Stimulated activated naive B cell treated with anti-CD40 and anti-IgM and Interleukin-4, amounts not matched to agents 10 μg/mL and 1 μg/mL and 100 μg/mL, for 72 hours (primary cell): Measurements from ENCODE around the gene SUN1.
A peak's percentile ranks its signal among the peaks of the same experiment; 100 is the strongest.

ENCODE experiments used
- ATAC-seq, 2 donors: fragments of 150-1000 bp; cut with Tn5 transposase; replicated peaks; 2 replicates each; pipeline ENCODE4 v1.10.0; 2021; ENCODE audit warnings: moderate library complexity in 1 of 2
- DNase-seq: peaks from one replicate; pipeline ENCODE4 v3.0.0; 2021
- H3K27ac Mint-ChIP-seq: one replicate; pipeline ENCODE4 v1.8.0; 2022; ENCODE audit warnings: mild to moderate bottlenecking, mixed read lengths
- H3K27me3 Mint-ChIP-seq, 2 donors: one replicate each; pipeline ENCODE4 v1.8.0; 2022; ENCODE audit warnings: mixed read lengths in 2 of 2
- H3K36me3 Mint-ChIP-seq, 2 donors: one replicate each; pipeline ENCODE4 v1.8.0; 2022; ENCODE audit warnings: mixed read lengths in 2 of 2, mild to moderate bottlenecking in 1 of 2
- H3K4me1 Mint-ChIP-seq, 2 donors: one replicate each; pipeline ENCODE4 v1.8.0; 2022; ENCODE audit warnings: mixed read lengths in 2 of 2, mild to moderate bottlenecking in 1 of 2
- H3K4me3 Mint-ChIP-seq, 2 donors: one replicate each; pipeline ENCODE4 v1.8.0; 2022; ENCODE audit warnings: mild to moderate bottlenecking in 2 of 2, mixed read lengths in 2 of 2, moderate library complexity in 1 of 2
- H3K9me3 Mint-ChIP-seq, 2 donors: one replicate each; pipeline ENCODE4 v1.8.0; 2022; ENCODE audit warnings: mixed read lengths in 2 of 2, mild to moderate bottlenecking in 1 of 2

The SUN1 gene

GRCh38 chr7:888081-889024 is 56.1 kb downstream of the SUN1 start:
- Mint-ChIP-seq H3K4me1 (peaks cover 12 to 22% of the 10 kb centered on the region in 2 donors), H3K27me3 (no peaks in the 10 kb centered on the region), H3K27ac (peak overlapping the region; percentile 70), H3K9me3 (peaks cover 0 to 5% of the 10 kb centered on the region in 2 donors), H3K36me3 (peaks cover 36 to 52% of the 10 kb centered on the region in 2 donors), H3K4me3 (no peak overlapping the region)
- DNase-seq, result no peak
- no peak for ATAC-seq

GRCh38 chr7:889025-889390 is 56.7 kb downstream of the SUN1 start:
- Mint-ChIP-seq H3K4me1 (peaks cover 12 to 22% of the 10 kb centered on the region in 2 donors), H3K36me3 (peaks cover 40 to 59% of the 10 kb centered on the region in 2 donors), H3K27ac (peak overlapping the region; percentile 70), H3K9me3 (peaks cover 0 to 5% of the 10 kb centered on the region in 2 donors), H3K4me3 (no peak overlapping the region), H3K27me3 (no peaks in the 10 kb centered on the region)
- no peak for ATAC-seq
- no peak for DNase-seq

GRCh38 chr7:889391-889790 is 57.1 kb downstream of the SUN1 start:
- peaks cover 44 to 62% of the 10 kb centered on the region in 2 donors for H3K36me3 Mint-ChIP-seq
- ATAC-seq (no peak), DNase-seq (no peak)
- peaks cover 12 to 21% of the 10 kb centered on the region in 2 donors for H3K4me1 Mint-ChIP-seq
- H3K27ac Mint-ChIP-seq, result peak overlapping the region; percentile 65
- H3K27me3 Mint-ChIP-seq, result no peaks in the 10 kb centered on the region
- H3K4me3 Mint-ChIP-seq, result no peak overlapping the region
- peaks cover 0 to 5% of the 10 kb centered on the region in 2 donors for H3K9me3 Mint-ChIP-seq

- DNase-seq, result no peak
- Mint-ChIP-seq H3K36me3 (peaks cover 54 to 72% of the 10 kb centered on the region in 2 donors), H3K4me1 (peaks cover 9% of the 10 kb centered on the region in 2 donors), H3K27me3 (no peaks in the 10 kb centered on the region), H3K9me3 (peaks cover 0 to 5% of the 10 kb centered on the region in 2 donors), H3K4me3 (no peak overlapping the region), H3K27ac (peak overlapping the region; percentile 37)
- no peak for ATAC-seq
Measured at GRCh38 chr7:890868-891267, 58.6 kb downstream of the SUN1 start.

GRCh38 chr7:891291-891690 is 59.0 kb downstream of the SUN1 start:
- Mint-ChIP-seq H3K4me3 (peak overlapping the region in 1 of 2 donors; percentile 22), H3K9me3 (peaks cover 0 to 5% of the 10 kb centered on the region in 2 donors), H3K36me3 (peaks cover 58 to 74% of the 10 kb centered on the region in 2 donors), H3K4me1 (peaks cover 7 to 9% of the 10 kb centered on the region in 2 donors), H3K27me3 (no peaks in the 10 kb centered on the region), H3K27ac (no peak overlapping the region)
- DNase-seq, result no peak
- ATAC-seq, result no peak

GRCh38 chr7:891805-892204 is 59.5 kb downstream of the SUN1 start:
- peaks cover 0 to 5% of the 10 kb centered on the region in 2 donors for H3K9me3 Mint-ChIP-seq
- H3K4me1 Mint-ChIP-seq, result peaks cover 5 to 8% of the 10 kb centered on the region in 2 donors
- DNase-seq, result no peak
- no peak for ATAC-seq
- peaks cover 60 to 78% of the 10 kb centered on the region in 2 donors for H3K36me3 Mint-ChIP-seq
- no peak overlapping the region for H3K4me3 Mint-ChIP-seq
- H3K27me3 Mint-ChIP-seq, result no peaks in the 10 kb centered on the region
- H3K27ac Mint-ChIP-seq, result no peak overlapping the region

- no peak for ATAC-seq
- DNase-seq, result no peak
- Mint-ChIP-seq H3K27me3 (no peaks in the 10 kb centered on the region), H3K36me3 (peaks cover 56 to 76% of the 10 kb centered on the region in 2 donors), H3K27ac (peak overlapping the region; percentile 53), H3K4me3 (peak overlapping the region; percentile 17 to 26), H3K4me1 (peaks cover 4 to 5% of the 10 kb centered on the region in 2 donors), H3K9me3 (peaks cover 0 to 5% of the 10 kb centered on the region in 2 donors)
Measured at GRCh38 chr7:892648-893593, 60.6 kb downstream of the SUN1 start.

- DNase-seq (no peak), ATAC-seq (no peak)
- H3K27me3 Mint-ChIP-seq, result no peaks in the 10 kb centered on the region
- peak overlapping the region; percentile 53 for H3K27ac Mint-ChIP-seq
- no peak overlapping the region for H3K4me3 Mint-ChIP-seq
- H3K36me3 Mint-ChIP-seq, result peaks cover 55 to 70% of the 10 kb centered on the region in 2 donors
- peaks cover 2 to 5% of the 10 kb centered on the region in 2 donors for H3K4me1 Mint-ChIP-seq
- peaks cover 0 to 5% of the 10 kb centered on the region in 2 donors for H3K9me3 Mint-ChIP-seq
Measured at GRCh38 chr7:893686-894085, 61.4 kb downstream of the SUN1 start.

- Mint-ChIP-seq H3K4me1 (peaks cover 0 to 5% of the 10 kb centered on the region in 2 donors), H3K27me3 (no peaks in the 10 kb centered on the region), H3K27ac (peak overlapping the region; percentile 25), H3K9me3 (peaks cover 0 to 5% of the 10 kb centered on the region in 2 donors), H3K36me3 (peaks cover 56 to 73% of the 10 kb centered on the region in 2 donors), H3K4me3 (no peak overlapping the region)
- ATAC-seq (peak in 1 of 2 donors; percentile 13), DNase-seq (no peak)
Measured at GRCh38 chr7:894164-894867, 62.0 kb downstream of the SUN1 start.

GRCh38 chr7:894927-895450 is 62.7 kb downstream of the SUN1 start:
- Mint-ChIP-seq H3K9me3 (peaks cover 0 to 5% of the 10 kb centered on the region in 2 donors), H3K27ac (peak overlapping the region; percentile 33), H3K4me1 (peaks cover 0 to 5% of the 10 kb centered on the region in 2 donors), H3K36me3 (peaks cover 60 to 80% of the 10 kb centered on the region in 2 donors), H3K4me3 (peak overlapping the region in 1 of 2 donors; percentile 4), H3K27me3 (no peaks in the 10 kb centered on the region)
- ATAC-seq (no peak), DNase-seq (no peak)

GRCh38 chr7:895451-896052 is 63.3 kb downstream of the SUN1 start:
- Mint-ChIP-seq H3K4me3 (no peak overlapping the region), H3K27ac (peak overlapping the region; percentile 73), H3K4me1 (peaks cover 0 to 5% of the 10 kb centered on the region in 2 donors), H3K9me3 (peaks cover 0 to 5% of the 10 kb centered on the region in 2 donors), H3K27me3 (no peaks in the 10 kb centered on the region), H3K36me3 (peaks cover 63 to 80% of the 10 kb centered on the region in 2 donors)
- ATAC-seq (no peak), DNase-seq (no peak)

- H3K4me3 Mint-ChIP-seq, result no peak overlapping the region
- peaks cover 5 to 6% of the 10 kb centered on the region in 2 donors for H3K4me1 Mint-ChIP-seq
- H3K27ac Mint-ChIP-seq, result peak overlapping the region; percentile 73
- peaks cover 57 to 76% of the 10 kb centered on the region in 2 donors for H3K36me3 Mint-ChIP-seq
- peaks cover 0 to 5% of the 10 kb centered on the region in 2 donors for H3K9me3 Mint-ChIP-seq
- H3K27me3 Mint-ChIP-seq, result no peaks in the 10 kb centered on the region
- ATAC-seq (no peak), DNase-seq (no peak)
Measured at GRCh38 chr7:896346-897075, 64.2 kb downstream of the SUN1 start.
